ENCODE data around the gene SHROOM3.

The SHROOM3 gene

GRCh38 chr4:76569706-76570105 lies 134.7 kb downstream of the SHROOM3 start:
- no peak for DNase-seq (ENCODE audit: low spot score)

- DNase-seq (ENCODE audit: low spot score), result peak; percentile 67
Measured at GRCh38 chr4:76570141-76570973, 135.3 kb downstream of the SHROOM3 start.

GRCh38 chr4:76571274-76571673 lies 136.2 kb downstream of the SHROOM3 start:
- no peak for DNase-seq (ENCODE audit: low spot score)

GRCh38 chr4:76572224-76572623 lies 137.2 kb downstream of the SHROOM3 start:
- no peak for DNase-seq (ENCODE audit: low spot score)

GRCh38 chr4:76576824-76577223 lies 141.8 kb downstream of the SHROOM3 start:
- no peak for DNase-seq (ENCODE audit: low spot score)

- DNase-seq (ENCODE audit: low spot score), result no peak
Measured at GRCh38 chr4:76578002-76578560, 143.1 kb downstream of the SHROOM3 start.

- no peak for DNase-seq (ENCODE audit: low spot score)
Measured at GRCh38 chr4:76579596-76580375, 144.8 kb downstream of the SHROOM3 start.

- no peak for DNase-seq (ENCODE audit: low spot score)
Measured at GRCh38 chr4:76581077-76581962, 146.3 kb downstream of the SHROOM3 start.

- no peak for DNase-seq (ENCODE audit: low spot score)
Measured at GRCh38 chr4:76582074-76582816, 147.2 kb downstream of the SHROOM3 start.

- no peak for DNase-seq (ENCODE audit: low spot score)
Measured at GRCh38 chr4:76582817-76583087, 147.7 kb downstream of the SHROOM3 start.

GRCh38 chr4:76584241-76585152 lies 149.5 kb downstream of the SHROOM3 start:
- DNase-seq (ENCODE audit: low spot score), result no peak

- no peak for DNase-seq (ENCODE audit: low spot score)
Measured at GRCh38 chr4:76585272-76585671, 150.2 kb downstream of the SHROOM3 start.

- DNase-seq (ENCODE audit: low spot score), result no peak
Measured at GRCh38 chr4:76585897-76586360, 150.9 kb downstream of the SHROOM3 start.

GRCh38 chr4:76588274-76588673 lies 153.2 kb downstream of the SHROOM3 start:
- DNase-seq (ENCODE audit: low spot score), result no peak

GRCh38 chr4:76589402-76589801 lies 154.4 kb downstream of the SHROOM3 start:
- DNase-seq (ENCODE audit: low spot score), result no peak

- no peak for DNase-seq (ENCODE audit: low spot score)
Measured at GRCh38 chr4:76589872-76590797, 155.1 kb downstream of the SHROOM3 start.

GRCh38 chr4:76590798-76591281 lies 155.8 kb downstream of the SHROOM3 start:
- DNase-seq (ENCODE audit: low spot score), result no peak

- DNase-seq (ENCODE audit: low spot score), result no peak
Measured at GRCh38 chr4:76591992-76592391, 157.0 kb downstream of the SHROOM3 start.

GRCh38 chr4:76592460-76592859 lies 157.4 kb downstream of the SHROOM3 start:
- DNase-seq (ENCODE audit: low spot score), result no peak

All from RKO (cell line).